ENCODE results near the gene SENP7.

- TF ChIP-seq POLR2A (IDR thresholded peaks at IDR 0.05; ENCODE audit: low read length) (no peak), GATA1 (IDR thresholded peaks at IDR 0.05; ENCODE audit: low read depth, low read length) (no peak)
Measured at GRCh38 chr3:101278727-101279126, 234.3 kb downstream of the SENP7 start.
